K562 (cell line): ENCODE measurements around the gene RTL1. TPM values are rescaled to one million over a fixed set of nuclear protein-coding genes. Genes with fewer than 3 reads are reported as not detected.

Experiments
- ATAC-seq: fragments of 200-7000 bp; cut with Tn5 transposase; 3 replicates; pipeline ENCODE4 v1.9.1; 2020; ENCODE audit warnings: moderate library complexity
- BruUV-seq: library from RNA; stranded (reverse); fragments of 400-500 nt; replicated peaks from 2 replicates; lab custom pipeline; 2021; lab: Mats Ljungman, UMichigan
- CTCF ChIA-PET: fragments of 300-600 bp; formaldehyde crosslinking; extraction: SDS; loops from one replicate; lab custom pipeline; 2021; ENCODE audit warnings: low intra/inter-chr PET ratio; lab: Yijun Ruan, JAX
- POLR2A ChIA-PET: fragments of 300-600, 350-650 bp; sonication (Branson Sonifier 250); formaldehyde crosslinking; extraction: SDS; loops from one replicate; lab custom pipeline; 2021; ENCODE audit warnings: antibody characterized with exemption, inconsistent platforms; lab: Yijun Ruan, JAX
- DNase-seq, 4 experiments: peaks; one replicate each; pipeline versions ENCODE4 v3.0.0 to v3.0.0-alpha.2; 2011 to 2018; ENCODE audit warnings: low spot score in 3 of 4, mixed read lengths in 3 of 4; ENCODE audit errors: extremely low read depth in 1 of 4
- FAIRE-seq: peaks from 2 replicates; lab custom pipeline; 2011; peaks lifted over from hg19 to GRCh38; lab: Jason Lieb, UNC
- H2AFZ ChIP-seq: 2 replicates; pipeline ENCODE4 v1.6.0; 2011; ENCODE audit warnings: low read depth, low read length, control low read depth, inconsistent platforms
- H3K27ac ChIP-seq: fragments of 200-600 bp; 3 replicates; pipeline ENCODE4 v1.8.0; 2011; ENCODE audit warnings: low read depth, mild to moderate bottlenecking, control low read depth, inconsistent platforms, low read length, moderate library complexity, mixed read lengths; ENCODE audit errors: extremely low read depth
- H3K27me3 ChIP-seq, 2 experiments: fragments of 300-600 bp in 1 of 2; 2 replicates in 1 of 2; 3 replicates in 1 of 2; pipeline versions ENCODE4 v1.6.0 to v1.8.0; 2011; ENCODE audit warnings: inconsistent platforms in 2 of 2, low read length in 2 of 2, mild to moderate bottlenecking in 1 of 2, mixed read lengths in 1 of 2, moderate library complexity in 1 of 2; ENCODE audit not compliant: control insufficient read depth in 2 of 2, insufficient read depth in 2 of 2
- H3K36me3 ChIP-seq: fragments of 300-600 bp; 3 replicates; pipeline ENCODE4 v1.8.0; 2011; ENCODE audit warnings: mild to moderate bottlenecking, low read length, inconsistent platforms; ENCODE audit not compliant: control insufficient read depth, insufficient read depth
- H3K4me1 ChIP-seq, 2 experiments: fragments of 200-600 bp in 1 of 2; replicated peaks in 1 of 2; 2 replicates in 1 of 2; 3 replicates in 1 of 2; pipeline versions ENCODE4 v1.5.1 to v1.8.0; 2011; ENCODE audit warnings: inconsistent platforms in 2 of 2, low read length in 2 of 2, mild to moderate bottlenecking in 1 of 2, mixed read lengths in 1 of 2, moderate library complexity in 1 of 2; ENCODE audit not compliant: control insufficient read depth in 2 of 2, insufficient read depth in 2 of 2
- H3K4me2 ChIP-seq: 2 replicates; pipeline ENCODE4 v1.6.1; 2011; ENCODE audit warnings: low read length, control low read depth, inconsistent platforms, mixed read lengths; ENCODE audit not compliant: insufficient read depth
- H3K4me3 ChIP-seq: fragments of 200-600 bp; sonication (generic), shearing (Covaris generic); 2 replicates; pipeline ENCODE4 v1.5.1; 2016; ENCODE audit warnings: control low read depth, inconsistent platforms
- H3K79me2 ChIP-seq: fragments of 200-600 bp; 3 replicates; pipeline ENCODE4 v1.8.0; 2011; ENCODE audit warnings: low read length, inconsistent platforms; ENCODE audit not compliant: control insufficient read depth, insufficient read depth
- H3K9ac ChIP-seq, 2 experiments: 2 replicates each; pipeline versions ENCODE4 v1.6.0 to v1.6.1; 2011; ENCODE audit warnings: low read depth in 2 of 2, low read length in 2 of 2, control low read depth in 1 of 2, inconsistent platforms in 1 of 2, mild to moderate bottlenecking in 1 of 2, mixed read lengths in 1 of 2; ENCODE audit not compliant: insufficient read depth in 1 of 2
- H3K9me1 ChIP-seq: one replicate; pipeline ENCODE4 v1.6.0; 2011; ENCODE audit warnings: inconsistent platforms, mild to moderate bottlenecking, low read length, moderate library complexity; ENCODE audit not compliant: control insufficient read depth, insufficient read depth
- H3K9me3 ChIP-seq: replicated peaks from 2 replicates; pipeline ENCODE4 v1.5.1; 2011; ENCODE audit warnings: low read depth, low read length, inconsistent platforms; ENCODE audit not compliant: control insufficient read depth, insufficient read depth
- H4K20me1 ChIP-seq: replicated peaks from 2 replicates; pipeline ENCODE4 v1.6.1; 2011; ENCODE audit warnings: low read length, inconsistent platforms, mixed read lengths; ENCODE audit not compliant: control insufficient read depth, insufficient read depth
- ARHGAP35 ChIP-seq: fragments of 450-650 bp; IDR thresholded peaks from 2 replicates; pipeline ENCODE4 v1.6.1; 2018; ENCODE audit not compliant: partially characterized antibody
- ARID2 ChIP-seq: fragments of 450-650 bp; IDR thresholded peaks from 2 replicates; pipeline ENCODE4 v1.6.1; 2017; ENCODE audit warnings: antibody characterized with exemption, mild to moderate bottlenecking
- C11orf30 ChIP-seq: fragments of 450-650 bp; IDR thresholded peaks from 2 replicates; pipeline ENCODE4 v1.6.1; 2016; ENCODE audit warnings: low read depth, mild to moderate bottlenecking
- ERF ChIP-seq: fragments of 450-650 bp; formaldehyde crosslinking; IDR thresholded peaks from 2 replicates; pipeline ENCODE4 v1.4.0; 2020; ENCODE audit warnings: mild to moderate bottlenecking, mixed read lengths
- GATA2 ChIP-seq: sonication (generic); formaldehyde crosslinking; IDR thresholded peaks from 2 replicates; pipeline ENCODE4 v1.4.0; 2020; ENCODE audit warnings: mild to moderate bottlenecking, missing genetic modification reagents
- HDAC3 ChIP-seq: fragments of 450-650 bp; IDR thresholded peaks from 2 replicates; pipeline ENCODE4 v1.6.1; 2018; ENCODE audit warnings: borderline replicate concordance, mild to moderate bottlenecking, moderate library complexity; ENCODE audit not compliant: partially characterized antibody
- NCOA6 ChIP-seq: fragments of 450-650 bp; IDR thresholded peaks from 2 replicates; pipeline ENCODE4 v1.6.1; 2017; ENCODE audit warnings: mild to moderate bottlenecking
- NFE2 ChIP-seq: IDR thresholded peaks from 2 replicates; pipeline ENCODE4 v1.6.1; 2014; ENCODE audit warnings: antibody characterized with exemption, low read depth
- ZNF408 ChIP-seq: fragments of 250-450 bp; sonication (Bioruptor Pico); IDR thresholded peaks from 2 replicates; pipeline ENCODE4 v1.4.0; 2020; ENCODE audit warnings: low read depth, mild to moderate bottlenecking, moderate library complexity
- WGBS: fragments of 100-300 bp; shearing (Covaris generic); methylation state at CpG from one replicate; pipeline ENCODE4 v1.1.6; 2016; ENCODE audit warnings: low coverage, mixed read lengths; ENCODE audit not compliant: insufficient coverage; ENCODE audit errors: missing lambda C conversion rate; 5-methylcytosine and 5-hydroxymethylcytosine counted together
- in situ Hi-C: fragments of 300-500 bp; cut with MboI; formaldehyde crosslinking; loops from 4 replicates; pipeline ENCODE4 v1.15.0; 2018; ENCODE audit warnings: inconsistent platforms, mixed read lengths
- intact Hi-C: fragments of 100-400 bp; cut with micrococcal nuclease; formaldehyde crosslinking; loops from 2 replicates; pipeline ENCODE4 v1.14.2; 2022
- polyA plus RNA-seq, 8 experiments: library from polyadenylated mRNA; depleted of rRNA in 4 of 8; stranded (reverse) in 5 of 8; unstranded in 3 of 8; fragments of >200 nt; fragmentation: Nextera tagmentation in 2 of 8; fragmentation: Illumina TruSeq in 1 of 8; extraction: Ambion mirVana in 2 of 8; extraction: Trizol in 1 of 8; gene quantifications; 2 replicates each; pipeline versions ENCODE4 v1.2.1 to v1.2.3, GENCODE V29; 2011 to 2014; ENCODE audit warnings: inconsistent platforms in 1 of 8, missing spikeins in 1 of 8
- total RNA-seq, 7 experiments: library from RNA; depleted of rRNA in 6 of 7; stranded (reverse); fragments of >200 nt in 6 of 7; fragmentation: Illumina TruSeq in 2 of 7; extraction: Trizol in 2 of 7; gene quantifications; 2 replicates each; pipeline versions ENCODE4 v1.2.1 to v1.2.3, GENCODE V29; 2011 to 2021; ENCODE audit warnings: low replicate concordance in 1 of 7
- TF ChIP-seq, protein P1 (sequence below): sonication (generic); formaldehyde crosslinking; IDR thresholded peaks from 2 replicates; pipeline ENCODE4 v1.9.0; 2022; ENCODE audit warnings: mild to moderate bottlenecking, missing genetic modification reagents
- TF ChIP-seq, protein P2 (sequence below): fragments of 250-450 bp; sonication (Bioruptor Pico); IDR thresholded peaks from 2 replicates; pipeline ENCODE4 v1.5.0; 2020; ENCODE audit warnings: mild to moderate bottlenecking, borderline replicate concordance
- TF ChIP-seq, protein P3 (sequence below), 2 experiments: fragments of 450-650 bp in 1 of 2; sonication (generic) in 1 of 2; formaldehyde crosslinking; conservative IDR thresholded peaks; 2 replicates each; pipeline versions ENCODE4 v1.4.0 to v1.8.1; 2020 to 2022; ENCODE audit warnings: mild to moderate bottlenecking in 1 of 2, missing genetic modification reagents in 1 of 2
- TF ChIP-seq, protein P4 (sequence below): fragments of 250-450 bp; sonication (Bioruptor Pico); IDR thresholded peaks from 2 replicates; pipeline ENCODE4 v1.9.0; 2021; ENCODE audit warnings: mild to moderate bottlenecking, inconsistent platforms

Gene RTL1
- total and polyA plus RNA-seq, 9 of the 15 experiments (the other 6 are each of a cell fraction or from before 2014, with no cell fraction given), result not detected

DNA sequence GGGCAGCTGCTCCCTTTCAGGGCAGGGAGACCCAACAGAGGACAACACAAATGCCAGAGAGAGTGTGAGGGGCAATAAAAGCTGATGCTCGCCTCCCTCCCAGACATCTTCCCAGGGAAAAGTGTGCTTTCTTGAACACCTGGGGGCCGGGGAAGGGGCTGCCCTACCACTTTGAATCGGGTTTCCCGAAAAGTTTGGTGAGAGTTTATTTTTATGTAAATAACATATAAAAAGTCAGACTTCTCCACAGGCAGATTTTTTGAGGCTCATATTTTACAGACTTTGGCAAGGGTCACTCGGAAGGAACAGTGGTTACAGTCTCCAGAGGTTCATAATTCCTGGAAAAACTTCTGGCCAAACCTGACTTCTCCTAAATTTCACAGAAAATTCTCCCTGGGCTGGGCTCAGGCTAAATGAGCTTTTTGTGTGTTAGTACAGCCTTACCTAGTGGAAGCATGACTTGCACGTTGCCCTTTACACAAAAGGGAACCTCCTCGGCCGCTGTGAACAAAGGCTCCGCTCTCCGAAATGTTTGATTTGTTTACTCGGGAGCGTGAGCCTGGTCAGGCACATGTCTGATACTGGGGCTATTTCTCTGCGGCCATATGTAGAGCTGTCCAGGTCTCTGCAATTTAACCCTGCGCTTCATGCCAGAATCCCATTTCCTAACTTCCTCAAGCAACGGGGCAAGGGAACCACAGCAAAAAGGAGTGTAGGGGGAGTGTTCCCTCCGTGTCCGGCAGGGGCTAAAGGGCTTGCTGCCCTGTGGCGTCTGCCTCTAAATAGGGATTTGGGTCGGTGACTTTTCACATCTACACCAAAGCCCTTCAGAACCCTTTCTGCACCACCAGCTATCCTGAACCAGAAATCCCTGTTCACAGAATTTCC, 3.4 kb downstream of the RTL1 start:
- H3K9me1 ChIP-seq, result no peaks in the 10 kb centered on the region
- ChIA-PET POLR2A (interaction anchor here (0.9 kb wide), 1 partner anchor 169 kb away, joined by 3 read pairs; no protein-coding TSS in a partner anchor), CTCF (interaction anchor here (2.0 to 2.8 kb wide), 2 partner anchors 49 to 516 kb away, joined by 13 to 14 read pairs; no protein-coding TSS in a partner anchor)
- no peak for FAIRE-seq
- WGBS, result 22% methylated on average over 16 of the region's 19 CpGs
- peak overlapping the region; percentile 75 for H2AFZ ChIP-seq
- H3K4me3 ChIP-seq, result no peak overlapping the region
- H3K79me2 ChIP-seq, result no peaks in the 10 kb centered on the region
- 0 out of 5 replicates have a peak, but pooled peaks cover 0 to 3% of the 10 kb centered on the region in 2 experiments for H3K27me3 ChIP-seq
- peak; percentile 20 to 38 (median 32) for DNase-seq
- peak; percentile 62 for ATAC-seq
- H3K9ac ChIP-seq, result peak overlapping the region; percentile 20 to 21; a peak in 2 of 4 replicates
- peak overlapping the region; percentile 49 for H3K27ac ChIP-seq
- in situ Hi-C loops (loop anchor here (5.0 to 25.0 kb wide), 2 partner anchors 238 to 737 kb away; no protein-coding TSS in a partner anchor), intact Hi-C loops (loop anchor here (1.0 to 10.0 kb wide), 5 partner anchors 49 to 727 kb away; no protein-coding TSS in a partner anchor)
- no peaks in the 10 kb centered on the region for H3K9me3 ChIP-seq
- no TSS peak for BruUV-seq
- H3K4me2 ChIP-seq, result peak overlapping the region; percentile 36
- no peaks in the 10 kb centered on the region for H3K36me3 ChIP-seq
- peaks cover 13 to 38% of the 10 kb centered on the region in 2 experiments for H3K4me1 ChIP-seq
- H4K20me1 ChIP-seq, result no peaks in the 10 kb centered on the region
- TF ChIP-seq C11orf30, result peak; percentile 21; the same call in 1 of the 2 replicates
- TF ChIP-seq, protein P1, sequence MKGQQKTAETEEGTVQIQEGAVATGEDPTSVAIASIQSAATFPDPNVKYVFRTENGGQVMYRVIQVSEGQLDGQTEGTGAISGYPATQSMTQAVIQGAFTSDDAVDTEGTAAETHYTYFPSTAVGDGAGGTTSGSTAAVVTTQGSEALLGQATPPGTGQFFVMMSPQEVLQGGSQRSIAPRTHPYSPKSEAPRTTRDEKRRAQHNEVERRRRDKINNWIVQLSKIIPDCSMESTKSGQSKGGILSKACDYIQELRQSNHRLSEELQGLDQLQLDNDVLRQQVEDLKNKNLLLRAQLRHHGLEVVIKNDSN (CRISPR knock-in tag), result no peak
- no peak for TF ChIP-seq GATA2 (CRISPR knock-in tag)
- TF ChIP-seq, protein P2, sequence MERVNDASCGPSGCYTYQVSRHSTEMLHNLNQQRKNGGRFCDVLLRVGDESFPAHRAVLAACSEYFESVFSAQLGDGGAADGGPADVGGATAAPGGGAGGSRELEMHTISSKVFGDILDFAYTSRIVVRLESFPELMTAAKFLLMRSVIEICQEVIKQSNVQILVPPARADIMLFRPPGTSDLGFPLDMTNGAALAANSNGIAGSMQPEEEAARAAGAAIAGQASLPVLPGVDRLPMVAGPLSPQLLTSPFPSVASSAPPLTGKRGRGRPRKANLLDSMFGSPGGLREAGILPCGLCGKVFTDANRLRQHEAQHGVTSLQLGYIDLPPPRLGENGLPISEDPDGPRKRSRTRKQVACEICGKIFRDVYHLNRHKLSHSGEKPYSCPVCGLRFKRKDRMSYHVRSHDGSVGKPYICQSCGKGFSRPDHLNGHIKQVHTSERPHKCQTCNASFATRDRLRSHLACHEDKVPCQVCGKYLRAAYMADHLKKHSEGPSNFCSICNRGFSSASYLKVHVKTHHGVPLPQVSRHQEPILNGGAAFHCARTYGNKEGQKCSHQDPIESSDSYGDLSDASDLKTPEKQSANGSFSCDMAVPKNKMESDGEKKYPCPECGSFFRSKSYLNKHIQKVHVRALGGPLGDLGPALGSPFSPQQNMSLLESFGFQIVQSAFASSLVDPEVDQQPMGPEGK (CRISPR knock-in tag), result no peak
- no peak for TF ChIP-seq ARHGAP35
- TF ChIP-seq, protein P3, sequence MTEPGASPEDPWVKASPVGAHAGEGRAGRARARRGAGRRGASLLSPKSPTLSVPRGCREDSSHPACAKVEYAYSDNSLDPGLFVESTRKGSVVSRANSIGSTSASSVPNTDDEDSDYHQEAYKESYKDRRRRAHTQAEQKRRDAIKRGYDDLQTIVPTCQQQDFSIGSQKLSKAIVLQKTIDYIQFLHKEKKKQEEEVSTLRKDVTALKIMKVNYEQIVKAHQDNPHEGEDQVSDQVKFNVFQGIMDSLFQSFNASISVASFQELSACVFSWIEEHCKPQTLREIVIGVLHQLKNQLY (CRISPR knock-in tag; conservative IDR thresholded peaks at IDR 0.05), result no peak
- TF ChIP-seq, protein P4, sequence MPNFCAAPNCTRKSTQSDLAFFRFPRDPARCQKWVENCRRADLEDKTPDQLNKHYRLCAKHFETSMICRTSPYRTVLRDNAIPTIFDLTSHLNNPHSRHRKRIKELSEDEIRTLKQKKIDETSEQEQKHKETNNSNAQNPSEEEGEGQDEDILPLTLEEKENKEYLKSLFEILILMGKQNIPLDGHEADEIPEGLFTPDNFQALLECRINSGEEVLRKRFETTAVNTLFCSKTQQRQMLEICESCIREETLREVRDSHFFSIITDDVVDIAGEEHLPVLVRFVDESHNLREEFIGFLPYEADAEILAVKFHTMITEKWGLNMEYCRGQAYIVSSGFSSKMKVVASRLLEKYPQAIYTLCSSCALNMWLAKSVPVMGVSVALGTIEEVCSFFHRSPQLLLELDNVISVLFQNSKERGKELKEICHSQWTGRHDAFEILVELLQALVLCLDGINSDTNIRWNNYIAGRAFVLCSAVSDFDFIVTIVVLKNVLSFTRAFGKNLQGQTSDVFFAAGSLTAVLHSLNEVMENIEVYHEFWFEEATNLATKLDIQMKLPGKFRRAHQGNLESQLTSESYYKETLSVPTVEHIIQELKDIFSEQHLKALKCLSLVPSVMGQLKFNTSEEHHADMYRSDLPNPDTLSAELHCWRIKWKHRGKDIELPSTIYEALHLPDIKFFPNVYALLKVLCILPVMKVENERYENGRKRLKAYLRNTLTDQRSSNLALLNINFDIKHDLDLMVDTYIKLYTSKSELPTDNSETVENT (CRISPR knock-in tag), result no peak
- no peak for TF ChIP-seq ERF (CRISPR knock-in tag)
- TF ChIP-seq NFE2, result 0 out of 2 replicates have a peak, but pooled peaks have one; percentile 37
- TF ChIP-seq ARID2, result no peak
- TF ChIP-seq NCOA6, result no peak
- no peak for TF ChIP-seq HDAC3
- TF ChIP-seq ZNF408 (CRISPR knock-in tag), result no peak
